Stimulated activated naive CD8-positive, alpha-beta T cell treated with anti-CD3 and anti-CD28 coated beads, Interleukin-15, Interleukin-2, amounts not matched to agents 100 ng/mL and 50 ng/mL, for 24 hours (primary cell): Measurements from ENCODE around the gene AMIGO2.

ENCODE experiments used
- H3K27ac Mint-ChIP-seq: one replicate; pipeline ENCODE4 v1.8.0; 2021; ENCODE audit warnings: mild to moderate bottlenecking, mixed read lengths
- H3K27me3 Mint-ChIP-seq: one replicate; pipeline ENCODE4 v1.8.0; 2021; ENCODE audit warnings: mixed read lengths
- H3K36me3 Mint-ChIP-seq: one replicate; pipeline ENCODE4 v1.8.0; 2021; ENCODE audit warnings: low read depth, mixed read lengths
- H3K4me1 Mint-ChIP-seq: one replicate; pipeline ENCODE4 v1.8.0; 2021; ENCODE audit warnings: low read depth, mixed read lengths
- H3K4me3 Mint-ChIP-seq: one replicate; pipeline ENCODE4 v1.8.0; 2021; ENCODE audit warnings: mild to moderate bottlenecking, mixed read lengths
- H3K9me3 Mint-ChIP-seq: one replicate; pipeline ENCODE4 v1.8.0; 2021; ENCODE audit warnings: mixed read lengths

Gene AMIGO2

GRCh38 chr12:47085815-47086252 is 6.1 kb upstream of the AMIGO2 start:
- Mint-ChIP-seq H3K4me1 (peaks cover 62% of the 10 kb centered on the region), H3K4me3 (peak overlapping the region; percentile 69), H3K27me3 (no peaks in the 10 kb centered on the region), H3K9me3 (peaks cover 11% of the 10 kb centered on the region), H3K27ac (peak overlapping the region; percentile 80), H3K36me3 (peaks cover 13% of the 10 kb centered on the region)

DNA sequence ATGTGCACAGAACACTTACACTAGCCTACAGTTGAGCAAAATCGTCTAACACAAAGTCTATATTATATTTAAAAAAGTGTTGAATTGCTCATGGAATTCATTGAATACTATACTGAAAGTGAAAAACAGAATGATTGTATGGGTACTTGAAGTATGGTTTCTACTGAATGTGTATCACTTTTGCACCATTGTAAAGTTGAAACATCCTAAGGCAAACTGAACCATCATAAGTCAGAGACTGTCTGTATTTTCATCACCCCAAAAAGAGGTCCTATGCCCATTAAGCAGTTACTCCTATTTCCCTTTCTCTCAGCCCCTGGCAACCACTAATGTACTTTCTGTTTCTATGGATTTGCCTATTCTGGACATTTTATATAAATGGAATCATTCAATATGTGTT is 4.4 kb upstream of the AMIGO2 start:
- no peaks in the 10 kb centered on the region for H3K9me3 Mint-ChIP-seq
- peak overlapping the region; percentile 62 for H3K27ac Mint-ChIP-seq
- H3K4me1 Mint-ChIP-seq: peaks cover 65% of the 10 kb centered on the region
- H3K4me3 Mint-ChIP-seq: peak overlapping the region; percentile 69
- H3K27me3 Mint-ChIP-seq: no peaks in the 10 kb centered on the region
- H3K36me3 Mint-ChIP-seq: peaks cover 9% of the 10 kb centered on the region

DNA sequence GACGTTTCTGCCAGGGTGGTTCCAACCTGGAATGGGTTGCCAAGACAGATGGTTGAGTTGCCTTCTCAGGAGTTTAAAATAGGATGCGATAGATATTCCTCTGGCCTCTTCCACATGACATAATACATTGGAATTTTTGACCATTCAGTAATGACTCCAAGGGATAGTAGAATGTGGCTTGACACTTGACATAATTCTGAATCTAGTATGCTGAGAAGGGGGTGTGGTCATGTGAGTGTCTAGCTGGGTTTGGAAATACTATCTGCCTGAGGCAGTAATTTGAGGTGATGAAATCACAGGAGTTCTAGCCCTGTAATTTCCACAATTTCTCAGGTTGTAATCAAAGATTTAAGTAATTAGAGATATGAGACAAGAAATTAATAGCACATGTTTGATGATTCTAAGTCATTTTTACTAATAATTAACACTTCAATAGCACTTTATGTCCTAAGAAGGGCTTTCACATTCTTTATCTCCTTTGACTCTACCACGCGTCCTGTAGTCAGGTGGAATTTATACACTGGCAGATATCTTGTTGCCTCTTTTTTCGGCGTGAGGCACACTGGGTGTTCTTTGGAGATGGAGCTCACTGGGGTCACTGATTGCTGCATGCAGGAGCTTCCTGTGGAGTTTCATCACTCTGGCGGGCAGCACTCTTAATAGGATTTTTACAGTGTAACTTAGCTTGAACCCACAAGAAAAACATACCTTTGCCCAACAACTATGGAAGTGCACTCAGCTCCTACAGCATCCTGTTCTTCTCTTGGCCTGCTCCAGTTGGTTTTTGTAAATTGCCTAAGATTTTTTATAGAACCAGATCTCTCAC is 3.2 kb upstream of the AMIGO2 start:
- H3K9me3 Mint-ChIP-seq: no peaks in the 10 kb centered on the region
- H3K36me3 Mint-ChIP-seq: peaks cover 20% of the 10 kb centered on the region
- H3K27ac Mint-ChIP-seq: peak overlapping the region; percentile 66
- H3K27me3 Mint-ChIP-seq: no peaks in the 10 kb centered on the region
- peak overlapping the region; percentile 36 for H3K4me3 Mint-ChIP-seq
- peaks cover 77% of the 10 kb centered on the region for H3K4me1 Mint-ChIP-seq

- peaks cover 27% of the 10 kb centered on the region for H3K36me3 Mint-ChIP-seq
- peak overlapping the region; percentile 92 for H3K4me3 Mint-ChIP-seq
- H3K9me3 Mint-ChIP-seq: no peaks in the 10 kb centered on the region
- H3K27ac Mint-ChIP-seq: peak overlapping the region; percentile 36
- no peaks in the 10 kb centered on the region for H3K27me3 Mint-ChIP-seq
- H3K4me1 Mint-ChIP-seq: peaks cover 84% of the 10 kb centered on the region
Measured at GRCh38 chr12:47082283-47082682, 2.5 kb upstream of the AMIGO2 start.

GRCh38 chr12:47080725-47081502 is 1.2 kb upstream of the AMIGO2 start:
- Mint-ChIP-seq H3K9me3 (no peaks in the 10 kb centered on the region), H3K4me3 (peak overlapping the region; percentile 92), H3K36me3 (peaks cover 40% of the 10 kb centered on the region), H3K4me1 (peaks cover 87% of the 10 kb centered on the region), H3K27me3 (no peaks in the 10 kb centered on the region), H3K27ac (peak overlapping the region; percentile 99)

DNA sequence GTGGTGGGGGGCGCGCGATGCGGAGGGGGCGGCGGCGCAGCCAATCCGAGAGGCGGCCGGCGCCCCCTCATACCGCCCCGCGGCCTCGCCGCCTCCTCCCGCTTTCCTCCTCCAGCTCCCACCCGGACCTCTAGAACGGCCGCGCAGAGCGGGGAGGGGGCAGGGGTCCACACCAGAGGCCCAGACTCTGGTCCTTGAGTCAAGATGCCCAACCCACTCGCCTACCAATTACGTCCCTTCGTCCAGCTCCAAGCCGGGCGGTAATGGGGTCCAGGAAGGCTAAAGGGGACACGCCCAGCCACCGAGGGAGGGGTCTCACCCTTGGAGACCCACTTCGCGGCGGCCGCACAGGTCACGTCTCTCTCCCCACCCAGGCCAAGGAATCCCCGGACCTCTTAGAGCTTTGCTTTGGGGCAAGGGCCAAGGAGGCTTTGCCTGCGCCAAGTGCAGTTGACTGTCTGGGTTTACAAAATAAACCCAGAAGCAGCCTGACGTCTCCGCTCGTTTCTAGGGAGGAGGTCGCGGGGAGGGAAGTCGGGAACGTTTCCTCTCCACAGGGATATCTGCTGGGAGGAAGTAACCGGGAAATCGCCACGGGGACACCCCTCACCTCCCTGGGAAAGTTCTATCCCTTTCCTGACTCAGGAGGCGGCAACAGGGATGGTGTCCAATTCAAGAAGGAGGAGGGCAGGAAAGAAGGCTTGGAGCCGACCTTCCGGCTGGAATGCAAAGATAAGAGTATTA is 394 bp upstream of the AMIGO2 start:
- Mint-ChIP-seq H3K27me3 (no peaks in the 10 kb centered on the region), H3K36me3 (peaks cover 46% of the 10 kb centered on the region), H3K4me1 (peaks cover 84% of the 10 kb centered on the region), H3K9me3 (no peaks in the 10 kb centered on the region), H3K27ac (peak overlapping the region; percentile 99), H3K4me3 (peak overlapping the region; percentile 92)

GRCh38 chr12:47078733-47079467 is 859 bp downstream of the AMIGO2 start:
- Mint-ChIP-seq H3K36me3 (peaks cover 46% of the 10 kb centered on the region), H3K27me3 (no peaks in the 10 kb centered on the region), H3K4me3 (peak overlapping the region; percentile 96), H3K9me3 (no peaks in the 10 kb centered on the region), H3K4me1 (peaks cover 72% of the 10 kb centered on the region), H3K27ac (peak overlapping the region; percentile 94)

- H3K4me1 Mint-ChIP-seq: peaks cover 63% of the 10 kb centered on the region
- peak overlapping the region; percentile 96 for H3K4me3 Mint-ChIP-seq
- H3K27ac Mint-ChIP-seq: peak overlapping the region; percentile 2
- no peaks in the 10 kb centered on the region for H3K9me3 Mint-ChIP-seq
- peaks cover 46% of the 10 kb centered on the region for H3K36me3 Mint-ChIP-seq
- no peaks in the 10 kb centered on the region for H3K27me3 Mint-ChIP-seq
Measured at GRCh38 chr12:47078086-47078395, 1.7 kb downstream of the AMIGO2 start.

DNA sequence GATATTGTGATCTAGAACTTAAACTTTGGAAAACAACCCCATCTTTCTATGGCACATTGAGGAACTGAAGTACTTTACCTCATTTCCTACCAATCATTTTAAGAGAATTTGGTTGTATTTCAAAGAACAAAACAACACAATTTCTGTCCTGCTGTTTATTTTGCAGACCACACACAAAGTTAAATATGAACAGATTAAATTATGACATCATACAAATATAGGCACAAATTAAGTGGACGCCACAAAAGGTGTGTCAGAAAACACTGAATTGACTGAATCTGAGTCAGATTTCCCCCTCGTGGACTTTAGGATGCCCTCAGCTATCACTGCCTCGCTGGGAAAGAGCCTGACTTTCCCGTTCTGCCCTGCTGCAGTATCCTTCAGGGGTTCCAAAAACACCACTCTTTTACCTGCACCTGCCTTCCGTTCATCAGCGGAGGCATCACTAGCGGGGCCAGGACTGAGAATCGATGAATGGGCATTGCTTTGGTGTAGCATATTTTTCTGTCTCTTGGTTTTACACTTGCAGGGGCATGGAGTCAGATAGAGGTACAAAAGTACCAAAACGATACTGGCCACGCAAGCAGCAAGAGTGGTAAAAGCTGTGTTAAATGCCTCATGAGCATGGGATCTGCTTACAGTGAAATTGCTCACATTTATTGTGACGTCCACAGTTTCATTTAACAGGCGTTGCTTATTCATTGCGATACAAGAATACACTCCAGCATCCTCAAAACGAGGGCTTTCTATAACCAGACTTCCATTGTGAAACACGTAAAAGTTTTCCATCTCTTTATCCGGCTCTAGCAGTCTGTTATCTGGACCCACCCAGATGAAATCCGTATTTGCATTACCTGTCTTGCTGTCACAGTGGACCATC is 2.3 kb downstream of the AMIGO2 start:
- Mint-ChIP-seq H3K4me3 (peak overlapping the region; percentile 96), H3K4me1 (peaks cover 57% of the 10 kb centered on the region), H3K27ac (peak overlapping the region; percentile 65), H3K36me3 (peaks cover 46% of the 10 kb centered on the region), H3K9me3 (no peaks in the 10 kb centered on the region), H3K27me3 (no peaks in the 10 kb centered on the region)

DNA sequence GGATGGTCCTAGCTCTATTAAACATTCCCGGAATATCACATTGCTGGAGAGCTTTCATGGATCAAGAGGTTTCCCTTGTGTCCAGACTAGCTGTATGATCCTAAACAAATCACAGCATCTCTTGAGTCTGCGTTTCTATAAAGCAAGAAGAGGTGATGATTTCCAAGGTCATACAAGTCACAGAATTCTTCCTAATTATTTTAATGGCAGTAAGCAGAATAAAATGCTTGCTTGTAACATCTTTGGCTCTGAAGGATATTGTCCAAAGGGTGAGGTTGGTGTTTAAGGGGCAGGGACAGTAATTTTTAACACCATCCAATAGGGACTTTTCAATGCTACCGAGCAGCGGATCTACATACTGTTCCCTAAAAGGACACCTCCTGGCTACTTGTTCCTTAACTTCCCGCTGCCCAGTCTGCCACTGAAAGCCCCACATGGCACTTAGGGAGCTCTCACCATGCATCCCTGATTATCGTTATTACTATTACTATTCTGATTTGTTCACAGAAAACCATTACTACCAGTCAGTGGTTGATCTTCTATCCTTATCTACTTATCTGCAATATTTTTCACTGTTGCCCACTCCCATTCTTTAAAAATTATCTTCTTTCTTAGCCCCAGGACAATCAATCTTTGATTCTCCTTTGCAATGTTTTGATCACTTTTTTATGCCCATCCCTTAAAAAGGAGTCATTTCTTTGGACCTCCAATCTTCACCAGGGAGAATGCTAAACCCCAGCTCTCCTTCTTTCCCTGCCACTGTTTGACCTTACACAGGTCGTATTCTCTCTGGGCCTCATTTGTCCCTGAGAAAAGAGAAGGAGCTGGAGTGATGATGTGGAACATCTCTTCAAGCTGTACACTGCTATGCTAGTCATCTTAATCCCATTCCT is 4.3 kb downstream of the AMIGO2 start:
- no peak overlapping the region for H3K4me3 Mint-ChIP-seq
- H3K9me3 Mint-ChIP-seq: no peaks in the 10 kb centered on the region
- H3K36me3 Mint-ChIP-seq: peaks cover 42% of the 10 kb centered on the region
- H3K4me1 Mint-ChIP-seq: peaks cover 40% of the 10 kb centered on the region
- H3K27ac Mint-ChIP-seq: no peak overlapping the region
- no peaks in the 10 kb centered on the region for H3K27me3 Mint-ChIP-seq

GRCh38 chr12:47074757-47075156 is 5.0 kb downstream of the AMIGO2 start:
- peaks cover 39% of the 10 kb centered on the region for H3K36me3 Mint-ChIP-seq
- H3K27me3 Mint-ChIP-seq: no peaks in the 10 kb centered on the region
- H3K4me3 Mint-ChIP-seq: no peak overlapping the region
- peaks cover 40% of the 10 kb centered on the region for H3K4me1 Mint-ChIP-seq
- H3K9me3 Mint-ChIP-seq: no peaks in the 10 kb centered on the region
- H3K27ac Mint-ChIP-seq: no peak overlapping the region

DNA sequence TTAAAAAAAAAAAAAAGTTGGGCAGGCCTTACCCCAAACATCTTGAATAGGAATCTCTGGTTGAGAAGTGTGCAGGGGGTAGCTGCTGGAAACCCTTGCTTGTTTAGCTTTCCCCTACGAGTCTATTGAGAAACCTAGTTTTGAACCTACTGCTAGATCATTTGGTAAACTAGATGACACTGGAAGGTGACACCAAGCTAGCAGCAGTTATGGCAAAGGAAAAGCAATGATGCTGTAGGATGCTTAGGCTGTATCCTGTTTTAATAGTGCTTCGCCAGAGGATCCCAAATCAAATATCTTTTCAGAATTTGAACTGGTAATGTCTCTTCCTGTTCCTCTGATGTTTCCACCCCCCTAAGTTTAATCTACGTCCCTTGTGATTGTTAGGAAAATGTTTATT is 5.8 kb downstream of the AMIGO2 start:
- H3K4me1 Mint-ChIP-seq: peaks cover 36% of the 10 kb centered on the region
- no peak overlapping the region for H3K27ac Mint-ChIP-seq
- peaks cover 35% of the 10 kb centered on the region for H3K36me3 Mint-ChIP-seq
- H3K4me3 Mint-ChIP-seq: no peak overlapping the region
- H3K9me3 Mint-ChIP-seq: no peaks in the 10 kb centered on the region
- H3K27me3 Mint-ChIP-seq: no peaks in the 10 kb centered on the region
